Neural cell (in vitro differentiated cells): ENCODE measurements around the gene S100A16. TPM values are rescaled to one million over a fixed set of nuclear protein-coding genes. Genes with fewer than 3 reads are reported as not detected.

Experiments
- H2AFZ ChIP-seq: fragments of 200-600, 300-800 bp; sonication (generic), shearing (Covaris generic); 2 replicates; pipeline ENCODE4 v1.6.0; 2014; ENCODE audit warnings: low read depth, mild to moderate bottlenecking, antibody characterized with exemption, low read length, moderate library complexity
- H3F3A ChIP-seq: fragments of 200-600 bp; shearing (Covaris generic); 2 replicates; pipeline ENCODE4 v1.6.1; 2016; ENCODE audit warnings: mild to moderate bottlenecking, moderate library complexity, mixed read lengths, antibody characterized with exemption, low read length; ENCODE audit not compliant: insufficient read depth, poor library complexity, severe bottlenecking
- H3K27ac ChIP-seq: fragments of 200-600, 300-800 bp; sonication (generic), shearing (Covaris generic); 2 replicates; pipeline ENCODE4 v1.5.1; 2014; ENCODE audit warnings: mild to moderate bottlenecking, low read length, moderate library complexity
- H3K27me3 ChIP-seq: fragments of 300-800, 200-600 bp; sonication (generic), shearing (Covaris generic); 2 replicates; pipeline ENCODE4 v1.6.0; 2014; ENCODE audit warnings: mild to moderate bottlenecking, low read depth, low read length, moderate library complexity; ENCODE audit not compliant: insufficient read depth
- H3K36me3 ChIP-seq: fragments of 300-800, 200-600 bp; sonication (generic), shearing (Covaris generic); 2 replicates; pipeline ENCODE4 v1.5.1; 2014; ENCODE audit warnings: mild to moderate bottlenecking, antibody characterized with exemption, low read length, moderate library complexity; ENCODE audit not compliant: insufficient read depth
- H3K4me2 ChIP-seq: fragments of 300-800, 200-600 bp; sonication (generic), shearing (Covaris generic); 2 replicates; pipeline ENCODE4 v1.6.0; 2014; ENCODE audit warnings: mild to moderate bottlenecking, low read length
- H3K4me3 ChIP-seq: fragments of 300-800, 200-600 bp; sonication (generic), shearing (Covaris generic); 2 replicates; pipeline ENCODE4 v1.5.1; 2014; ENCODE audit warnings: mild to moderate bottlenecking, low read length, moderate library complexity
- H3K79me2 ChIP-seq: fragments of 200-600 bp; shearing (Covaris generic); replicated peaks from 2 replicates; pipeline ENCODE4 v1.6.0; 2014; ENCODE audit warnings: mild to moderate bottlenecking, low read length, moderate library complexity; ENCODE audit not compliant: insufficient read depth
- H3K9ac ChIP-seq: fragments of 300-800, 200-600 bp; sonication (generic), shearing (Covaris generic); 2 replicates; pipeline ENCODE4 v1.6.1; 2016; ENCODE audit warnings: mild to moderate bottlenecking, low read length, mixed read lengths
- H3K9me2 ChIP-seq: fragments of 200-600 bp; shearing (Covaris generic); 2 replicates; pipeline ENCODE4 v1.6.1; 2016; ENCODE audit warnings: mild to moderate bottlenecking, low read length, mixed read lengths; ENCODE audit not compliant: insufficient read depth
- H3K9me3 ChIP-seq: fragments of 200-600, 300-800 bp; sonication (generic), shearing (Covaris generic); 2 replicates; pipeline ENCODE4 v1.6.1; 2016; ENCODE audit warnings: mild to moderate bottlenecking, mixed run types, low read length, moderate library complexity, mixed read lengths
- H4K20me1 ChIP-seq: fragments of 200-600 bp; shearing (Covaris generic); 2 replicates; pipeline ENCODE4 v1.6.1; 2016; ENCODE audit warnings: mild to moderate bottlenecking, mixed run types; ENCODE audit not compliant: insufficient read depth
- EP300 ChIP-seq: fragments of 450-650 bp; conservative IDR thresholded peaks from 2 replicates; pipeline ENCODE4 v1.6.1; 2014; ENCODE audit warnings: antibody characterized with exemption, mild to moderate bottlenecking, moderate library complexity; ENCODE audit not compliant: poor library complexity, severe bottlenecking
- EZH2 ChIP-seq: fragments of 200-600, 300-800 bp; shearing (Covaris generic), sonication (generic); IDR thresholded peaks from 2 replicates; pipeline ENCODE4 v1.6.1; 2014; ENCODE audit warnings: antibody characterized with exemption, low read length, borderline replicate concordance, mild to moderate bottlenecking; ENCODE audit not compliant: insufficient read depth, poor library complexity, severe bottlenecking
- MXI1 ChIP-seq: fragments of 450-650 bp; conservative IDR thresholded peaks from 2 replicates; pipeline ENCODE4 v1.6.1; 2014; ENCODE audit warnings: antibody characterized with exemption, mild to moderate bottlenecking; ENCODE audit not compliant: poor library complexity, severe bottlenecking
- POLR2AphosphoS5 ChIP-seq: IDR thresholded peaks from 2 replicates; pipeline ENCODE4 v1.6.1; 2012
- RAD21 ChIP-seq: fragments of 450-650 bp; conservative IDR thresholded peaks from 2 replicates; pipeline ENCODE4 v1.6.1; 2014; ENCODE audit warnings: antibody characterized with exemption, mild to moderate bottlenecking, moderate library complexity
- SMC3 ChIP-seq: fragments of 450-650 bp; conservative IDR thresholded peaks from 2 replicates; pipeline ENCODE4 v1.6.1; 2014; ENCODE audit warnings: antibody characterized with exemption, mild to moderate bottlenecking, moderate library complexity; ENCODE audit not compliant: poor library complexity
- TAF1 ChIP-seq: IDR thresholded peaks from 2 replicates; pipeline ENCODE4 v1.6.1; 2012; ENCODE audit warnings: low read depth
- polyA plus RNA-seq: library from polyadenylated mRNA; depleted of rRNA; stranded (reverse); fragments of >200 nt; gene quantifications from 2 replicates; pipeline ENCODE4 v1.2.3, GENCODE V29; 2014
- TF ChIP-seq, protein P1 (sequence below): fragments of 450-650 bp; IDR thresholded peaks from 2 replicates; pipeline ENCODE4 v1.5.1; 2014; ENCODE audit warnings: antibody characterized with exemption, mild to moderate bottlenecking, moderate library complexity; ENCODE audit not compliant: poor library complexity, severe bottlenecking
- TF ChIP-seq, protein P2 (sequence below): IDR thresholded peaks from 2 replicates; pipeline ENCODE4 v1.6.1; 2012; ENCODE audit warnings: borderline replicate concordance

S100A16 gene
- polyA plus RNA-seq, 1 donor from 2014 or later = not detected

DNA sequence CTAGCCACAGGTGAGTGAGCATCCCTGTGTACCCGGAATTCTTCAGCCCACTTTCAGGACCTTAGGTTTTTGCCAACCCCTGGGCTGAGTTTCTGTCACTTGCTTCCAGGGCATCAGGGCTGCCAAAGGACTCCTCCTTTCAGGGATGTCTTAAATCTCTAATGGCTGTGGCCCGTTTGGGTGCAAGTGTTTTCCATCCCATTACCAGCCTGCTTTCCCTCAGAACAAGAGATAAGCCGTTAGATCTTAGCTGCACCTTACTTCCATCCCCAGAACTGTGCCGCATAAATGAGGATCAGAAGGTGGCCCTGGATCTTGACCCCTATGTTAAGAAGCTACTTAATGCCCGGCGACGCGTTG, 46.2 kb upstream of the S100A16 start:
- H2AFZ ChIP-seq = peak overlapping the region; percentile 51

DNA sequence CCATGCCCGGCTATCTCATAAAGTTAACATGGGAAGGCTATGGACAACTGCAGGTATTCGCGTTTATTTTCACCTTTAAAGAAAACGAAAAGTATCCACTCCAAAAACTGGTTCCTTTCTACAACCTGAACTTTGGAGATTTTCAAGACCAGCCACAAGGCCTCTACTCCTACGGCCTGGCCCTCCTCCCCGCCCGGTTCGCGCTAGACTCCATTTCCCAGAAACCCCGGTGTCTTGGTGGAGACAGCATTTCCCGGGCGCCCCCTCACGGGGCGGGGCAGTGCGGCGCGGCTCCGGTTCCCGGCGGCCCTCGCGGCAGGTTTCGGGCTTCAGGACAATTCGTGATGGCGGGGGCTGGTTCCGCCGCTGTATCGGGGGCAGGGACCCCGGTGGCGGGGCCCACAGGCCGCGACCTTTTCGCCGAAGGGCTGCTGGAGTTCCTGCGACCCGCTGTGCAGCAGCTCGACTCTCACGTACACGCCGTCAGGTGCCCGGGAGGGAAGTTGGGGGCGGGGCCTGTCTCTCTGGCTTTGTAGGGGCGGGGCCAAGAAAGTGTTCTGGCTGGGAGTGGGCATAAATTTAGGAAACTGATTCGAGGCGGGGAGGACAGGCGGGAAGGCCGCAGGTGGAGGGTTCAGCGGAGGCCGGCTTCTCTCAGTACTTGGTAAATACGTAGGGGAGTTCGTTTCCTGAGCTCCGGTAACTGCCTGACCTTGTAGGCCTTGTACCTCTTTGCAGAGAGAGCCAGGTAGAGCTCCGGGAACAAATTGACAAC, 45.6 kb upstream of the S100A16 start, which contains the start of gene SNAPIN:
Gene SNAPIN (plus strand): TSS at position 304 of the 775 bp plus-strand sequence. CDS start 41 bp downstream, at position 345.
- peak; percentile 20 for TF ChIP-seq RAD21
- peak; percentile 72 for TF ChIP-seq MXI1
- TF ChIP-seq EZH2 = no peak
- peak; percentile 31 for TF ChIP-seq EP300
- TF ChIP-seq POLR2AphosphoS5 = peak; percentile 84
- TF ChIP-seq TAF1 = peak; percentile 61
- peak; percentile 26 for TF ChIP-seq SMC3
- TF ChIP-seq, protein P1, sequence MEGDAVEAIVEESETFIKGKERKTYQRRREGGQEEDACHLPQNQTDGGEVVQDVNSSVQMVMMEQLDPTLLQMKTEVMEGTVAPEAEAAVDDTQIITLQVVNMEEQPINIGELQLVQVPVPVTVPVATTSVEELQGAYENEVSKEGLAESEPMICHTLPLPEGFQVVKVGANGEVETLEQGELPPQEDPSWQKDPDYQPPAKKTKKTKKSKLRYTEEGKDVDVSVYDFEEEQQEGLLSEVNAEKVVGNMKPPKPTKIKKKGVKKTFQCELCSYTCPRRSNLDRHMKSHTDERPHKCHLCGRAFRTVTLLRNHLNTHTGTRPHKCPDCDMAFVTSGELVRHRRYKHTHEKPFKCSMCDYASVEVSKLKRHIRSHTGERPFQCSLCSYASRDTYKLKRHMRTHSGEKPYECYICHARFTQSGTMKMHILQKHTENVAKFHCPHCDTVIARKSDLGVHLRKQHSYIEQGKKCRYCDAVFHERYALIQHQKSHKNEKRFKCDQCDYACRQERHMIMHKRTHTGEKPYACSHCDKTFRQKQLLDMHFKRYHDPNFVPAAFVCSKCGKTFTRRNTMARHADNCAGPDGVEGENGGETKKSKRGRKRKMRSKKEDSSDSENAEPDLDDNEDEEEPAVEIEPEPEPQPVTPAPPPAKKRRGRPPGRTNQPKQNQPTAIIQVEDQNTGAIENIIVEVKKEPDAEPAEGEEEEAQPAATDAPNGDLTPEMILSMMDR = peak; percentile 54
- TF ChIP-seq, protein P2, sequence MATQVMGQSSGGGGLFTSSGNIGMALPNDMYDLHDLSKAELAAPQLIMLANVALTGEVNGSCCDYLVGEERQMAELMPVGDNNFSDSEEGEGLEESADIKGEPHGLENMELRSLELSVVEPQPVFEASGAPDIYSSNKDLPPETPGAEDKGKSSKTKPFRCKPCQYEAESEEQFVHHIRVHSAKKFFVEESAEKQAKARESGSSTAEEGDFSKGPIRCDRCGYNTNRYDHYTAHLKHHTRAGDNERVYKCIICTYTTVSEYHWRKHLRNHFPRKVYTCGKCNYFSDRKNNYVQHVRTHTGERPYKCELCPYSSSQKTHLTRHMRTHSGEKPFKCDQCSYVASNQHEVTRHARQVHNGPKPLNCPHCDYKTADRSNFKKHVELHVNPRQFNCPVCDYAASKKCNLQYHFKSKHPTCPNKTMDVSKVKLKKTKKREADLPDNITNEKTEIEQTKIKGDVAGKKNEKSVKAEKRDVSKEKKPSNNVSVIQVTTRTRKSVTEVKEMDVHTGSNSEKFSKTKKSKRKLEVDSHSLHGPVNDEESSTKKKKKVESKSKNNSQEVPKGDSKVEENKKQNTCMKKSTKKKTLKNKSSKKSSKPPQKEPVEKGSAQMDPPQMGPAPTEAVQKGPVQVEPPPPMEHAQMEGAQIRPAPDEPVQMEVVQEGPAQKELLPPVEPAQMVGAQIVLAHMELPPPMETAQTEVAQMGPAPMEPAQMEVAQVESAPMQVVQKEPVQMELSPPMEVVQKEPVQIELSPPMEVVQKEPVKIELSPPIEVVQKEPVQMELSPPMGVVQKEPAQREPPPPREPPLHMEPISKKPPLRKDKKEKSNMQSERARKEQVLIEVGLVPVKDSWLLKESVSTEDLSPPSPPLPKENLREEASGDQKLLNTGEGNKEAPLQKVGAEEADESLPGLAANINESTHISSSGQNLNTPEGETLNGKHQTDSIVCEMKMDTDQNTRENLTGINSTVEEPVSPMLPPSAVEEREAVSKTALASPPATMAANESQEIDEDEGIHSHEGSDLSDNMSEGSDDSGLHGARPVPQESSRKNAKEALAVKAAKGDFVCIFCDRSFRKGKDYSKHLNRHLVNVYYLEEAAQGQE = peak; percentile 11
- Histone ChIP-seq H3K9me3 (no peaks in the 10 kb centered on the region), H3K27ac (peak within 1 kb of the TSS; percentile 76), H3K79me2 (peaks cover 15% of the 10 kb centered on the region), H3K27me3 (no peaks in the 10 kb centered on the region), H3K4me2 (peak within 1 kb of the TSS; percentile 57), H3K36me3 (no peaks in the 10 kb centered on the region), H3K9ac (peak within 1 kb of the TSS; percentile 86), H3F3A (no peaks in the 10 kb centered on the region), H4K20me1 (no peaks in the 10 kb centered on the region), H3K4me3 (peak within 1 kb of the TSS; percentile 79), H2AFZ (peak within 1 kb of the TSS; percentile 51), H3K9me2 (no peaks in the 10 kb centered on the region)

More for the DNA sequence above, 46.2 kb upstream of the S100A16 start:
- Histone ChIP-seq H3K9me3 (no peaks in the 10 kb centered on the region), H3F3A (peaks cover 3% of the 10 kb centered on the region), H3K27me3 (no peaks in the 10 kb centered on the region), H3K79me2 (peaks cover 15% of the 10 kb centered on the region), H3K9me2 (no peaks in the 10 kb centered on the region), H3K4me2 (peak overlapping the region; percentile 57), H3K27ac (peak overlapping the region; percentile 76), H4K20me1 (no peaks in the 10 kb centered on the region), H3K4me3 (peak overlapping the region; percentile 79), H3K9ac (peak overlapping the region; percentile 86), H3K36me3 (no peaks in the 10 kb centered on the region)
- TF ChIP-seq POLR2AphosphoS5 (no peak), EZH2 (no peak), EP300 (no peak), MXI1 (no peak), SMC3 (no peak), TAF1 (no peak), RAD21 (no peak)
- TF ChIP-seq, protein P1 = no peak
- TF ChIP-seq, protein P2 = no peak
